ENCODE measurements around the gene FAM193B.

Gene FAM193B

DNA sequence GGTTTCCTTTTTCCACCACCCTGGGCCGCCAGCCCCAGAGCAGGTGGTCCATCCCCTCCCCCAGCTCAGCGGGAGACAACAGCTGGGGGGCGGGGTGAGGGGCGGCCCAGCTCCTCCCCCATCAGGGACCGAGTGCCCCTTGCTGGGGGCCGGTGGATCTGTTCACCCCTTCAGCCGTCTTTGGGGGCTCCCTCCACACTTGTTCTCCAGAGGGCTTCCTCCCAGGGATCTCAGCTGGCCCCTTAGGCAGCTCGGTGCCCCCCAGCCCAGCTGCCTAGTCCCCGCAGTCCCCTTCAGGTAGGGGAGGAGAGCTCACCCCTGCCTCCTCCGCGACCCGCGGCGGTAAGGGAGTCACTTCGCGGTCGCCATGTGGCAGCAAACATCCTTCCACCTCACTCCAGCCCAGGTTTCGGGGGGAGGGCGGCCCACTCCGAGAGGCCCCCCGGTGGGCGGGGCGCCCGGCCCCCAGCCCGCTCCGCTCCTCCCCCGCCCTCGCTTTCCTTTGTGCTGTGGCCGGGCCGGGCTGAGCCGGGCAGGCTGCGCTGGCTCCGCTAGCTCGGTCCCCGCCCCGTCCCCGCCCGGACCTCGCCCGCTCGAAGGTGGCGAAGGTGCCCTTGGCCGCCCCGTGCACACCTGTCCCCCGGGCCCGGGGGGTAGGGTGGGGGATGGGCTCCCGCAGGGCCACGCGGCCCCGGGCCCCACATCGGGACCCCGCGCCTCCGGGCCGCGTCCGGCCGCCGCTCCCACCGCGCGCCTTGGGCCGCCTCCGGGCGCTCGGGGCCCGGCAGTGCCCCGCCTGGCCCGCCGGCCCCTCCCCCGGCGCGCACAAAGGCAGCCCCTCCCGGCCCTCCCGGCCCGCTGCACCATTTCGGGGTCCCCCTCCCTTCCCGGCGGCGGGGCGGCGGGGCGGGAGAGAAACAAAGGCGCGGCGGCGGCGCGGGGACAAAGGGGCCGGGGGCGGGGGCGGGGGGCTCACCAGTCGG lies 81.6 kb downstream of the FAM193B start:
- H3K4me3 ChIP-seq (ENCODE audit: low read depth, low read length) = peak overlapping the region; percentile 57

DNA sequence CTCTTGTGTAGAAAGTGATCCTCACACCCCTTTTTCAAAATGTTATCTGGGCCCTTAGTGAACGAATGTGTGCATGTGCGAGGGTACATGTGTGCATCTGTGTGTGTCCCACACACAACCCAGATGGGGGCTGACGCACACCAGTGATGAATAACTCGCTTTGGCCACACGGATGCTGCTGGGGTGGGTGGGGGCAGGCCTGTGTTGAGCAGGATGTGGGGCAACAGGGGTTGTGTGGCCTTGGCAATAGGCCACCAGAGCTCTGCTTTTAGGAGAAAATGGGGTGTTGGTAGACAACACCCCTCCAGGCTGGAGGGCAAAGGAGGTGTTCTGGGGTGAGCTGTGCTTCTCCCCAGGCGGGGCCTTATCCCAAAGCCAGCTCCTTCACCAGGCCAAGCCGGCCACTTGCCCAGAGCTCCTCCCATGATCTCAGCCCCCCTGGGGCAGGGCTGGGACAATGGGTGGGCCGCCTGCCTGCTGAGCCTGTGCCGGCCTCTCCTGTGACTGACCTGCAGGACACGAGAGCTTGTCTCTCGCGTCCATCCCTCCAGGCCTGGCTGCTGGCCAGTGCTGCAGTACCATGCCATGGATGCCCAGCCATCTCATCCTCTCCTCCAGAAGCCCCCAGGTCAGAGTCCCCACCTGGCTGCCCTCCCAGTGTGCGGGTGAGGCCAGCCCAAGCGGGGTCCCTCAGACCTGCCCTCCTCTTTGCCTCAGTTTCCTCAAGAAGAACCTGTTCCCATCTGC lies 82.6 kb downstream of the FAM193B start:
- H3K4me3 ChIP-seq (ENCODE audit: low read depth, low read length) = peak overlapping the region; percentile 57

DNA sequence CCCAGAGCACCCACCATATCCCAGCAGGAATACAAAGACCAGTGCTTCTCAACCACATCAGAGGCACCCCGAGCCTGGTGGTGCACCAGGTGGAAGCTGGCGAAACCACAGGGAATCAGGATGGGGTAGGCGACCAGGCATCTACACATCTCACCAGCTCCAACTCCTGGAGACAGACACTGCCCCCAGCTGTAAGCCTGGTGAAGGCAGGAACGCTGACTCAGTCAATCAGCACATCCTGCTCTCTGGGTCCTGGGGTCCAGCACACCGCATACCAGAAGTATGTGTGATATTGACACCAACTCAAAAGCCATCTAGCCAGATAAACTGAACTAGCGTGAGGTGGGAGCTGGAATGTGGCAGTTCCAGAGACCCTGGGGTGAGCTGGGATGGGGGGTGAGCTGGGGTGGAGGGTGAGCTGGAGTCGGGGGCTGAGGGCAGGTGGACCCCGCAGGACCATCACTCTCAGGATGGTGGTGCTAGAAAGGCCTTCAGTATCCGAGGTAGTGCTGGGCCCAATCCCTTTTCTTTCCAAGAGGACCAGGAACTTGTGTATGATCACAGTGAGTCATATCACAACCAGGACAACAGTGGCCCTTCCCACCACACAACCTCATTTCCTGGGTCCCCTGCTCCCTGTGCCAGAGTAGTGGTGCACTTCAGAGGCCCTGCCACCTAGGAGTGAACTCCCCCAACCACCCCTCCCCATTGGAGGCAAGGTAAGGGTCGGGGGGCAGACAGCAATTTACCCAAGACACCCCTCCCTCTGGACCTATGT lies 83.4 kb downstream of the FAM193B start:
- no peak overlapping the region for H3K4me3 ChIP-seq (ENCODE audit: low read depth, low read length)
